HG03066 (cell line): ENCODE results near the gene PHC2.

Source experiments
- ATAC-seq: cut with Tn5 transposase; IDR thresholded peaks from one replicate; pipeline ENCODE4 v1.9.1; 2021; ENCODE audit warnings: low read depth; ENCODE audit not compliant: unreplicated experiment

PHC2 gene

GRCh38 chr1:33454646-33455282 is 23.9 kb upstream of the PHC2 start:
- ATAC-seq, result no peak

- ATAC-seq, result no peak
These were observed 15.7 kb upstream of the PHC2 start for GRCh38 chr1:33446590-33446989.

GRCh38 chr1:33445108-33445507 is 14.2 kb upstream of the PHC2 start:
- no peak for ATAC-seq

- ATAC-seq, result no peak
These were observed 12.8 kb upstream of the PHC2 start for GRCh38 chr1:33443705-33444180.

DNA sequence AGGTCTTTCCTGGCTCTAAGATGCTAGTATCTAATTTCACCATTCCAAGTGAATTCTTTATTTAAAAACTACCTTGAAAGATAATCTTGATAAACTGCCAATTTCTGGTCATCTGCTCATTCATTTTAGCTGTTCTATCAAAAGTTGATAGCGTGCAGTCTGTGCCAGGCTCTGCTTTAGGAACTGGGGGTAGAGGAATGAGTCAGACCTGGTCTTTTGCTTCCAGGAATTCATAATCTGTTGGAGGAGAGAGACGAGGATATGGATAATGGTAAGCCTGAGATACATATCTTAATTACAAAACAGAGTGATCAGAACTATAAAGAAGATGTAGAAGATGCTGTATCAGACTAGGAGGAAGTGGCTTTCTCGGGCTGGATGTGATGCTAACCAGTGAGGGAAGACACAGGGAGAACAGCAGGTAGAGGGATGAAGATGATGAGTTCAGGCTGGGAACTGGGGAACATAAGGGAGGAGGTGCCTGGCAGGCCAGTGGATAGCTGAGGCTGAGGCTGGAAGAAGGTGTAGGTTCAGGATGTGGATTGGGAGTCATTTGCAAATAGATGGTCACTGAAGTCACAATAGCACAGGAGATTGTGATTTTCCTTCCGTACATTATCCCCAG is 12.3 kb upstream of the PHC2 start:
- no peak for ATAC-seq

GRCh38 chr1:33442141-33442540 is 11.2 kb upstream of the PHC2 start:
- no peak for ATAC-seq

GRCh38 chr1:33441088-33441745 is 10.3 kb upstream of the PHC2 start:
- ATAC-seq, result no peak

DNA sequence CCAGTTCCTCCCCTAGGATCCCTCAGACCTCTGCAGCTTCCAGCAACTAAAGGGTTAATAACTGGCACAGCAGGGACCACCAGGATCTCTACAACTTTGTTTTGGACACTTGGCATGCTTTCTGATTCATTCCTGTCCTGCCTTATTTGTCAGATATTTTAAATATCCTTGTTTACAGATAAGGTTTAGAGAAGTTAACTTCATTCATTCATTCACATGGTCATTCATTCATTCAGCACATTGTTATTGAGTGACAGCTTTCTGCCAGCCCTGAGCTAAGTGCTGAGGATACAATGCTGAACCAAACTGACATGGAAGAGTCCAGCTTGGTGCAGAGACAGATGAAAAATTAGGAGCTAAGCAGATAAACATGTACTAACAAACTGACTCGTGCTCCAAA is 8.8 kb upstream of the PHC2 start:
- ATAC-seq, result no peak

DNA sequence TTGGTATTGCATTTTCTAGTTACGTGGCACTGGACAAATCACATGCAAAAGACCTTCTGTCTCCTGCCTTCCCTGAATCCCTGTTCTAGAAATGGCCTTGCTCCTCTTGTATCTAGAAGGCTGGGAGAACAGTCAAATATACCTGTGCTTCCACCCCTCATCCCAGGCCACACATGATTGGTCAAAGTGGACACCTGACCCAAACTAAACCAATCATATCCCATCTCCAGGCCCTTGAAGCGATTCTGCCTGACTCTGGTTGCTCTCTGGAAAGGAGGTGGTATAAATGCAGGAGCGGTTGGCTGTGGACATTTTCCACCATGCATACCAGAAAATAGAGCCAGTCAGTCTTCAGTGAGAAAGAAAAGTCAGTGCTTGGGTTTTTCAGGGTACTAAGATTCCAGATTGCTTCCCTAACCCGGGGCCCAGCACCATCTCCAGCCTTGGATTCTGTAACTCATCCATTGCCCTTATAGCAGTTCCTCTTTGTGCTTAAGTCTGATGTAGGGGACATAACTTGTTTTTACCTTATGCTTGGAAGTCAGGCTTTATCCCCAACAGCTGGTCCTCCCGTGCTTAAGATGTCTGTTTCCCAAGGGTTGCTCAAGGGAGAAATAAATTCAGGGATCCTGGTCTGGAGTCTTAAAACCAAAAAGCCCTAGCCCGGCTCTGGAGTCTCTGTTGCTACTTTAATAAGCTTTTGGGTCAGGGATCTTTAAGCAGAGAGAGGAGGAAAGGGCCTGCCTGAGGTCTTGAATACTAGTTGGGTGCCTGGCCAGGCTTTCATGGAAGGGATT is 7.7 kb upstream of the PHC2 start:
- no peak for ATAC-seq

GRCh38 chr1:33436557-33437285 is 5.8 kb upstream of the PHC2 start:
- no peak for ATAC-seq

DNA sequence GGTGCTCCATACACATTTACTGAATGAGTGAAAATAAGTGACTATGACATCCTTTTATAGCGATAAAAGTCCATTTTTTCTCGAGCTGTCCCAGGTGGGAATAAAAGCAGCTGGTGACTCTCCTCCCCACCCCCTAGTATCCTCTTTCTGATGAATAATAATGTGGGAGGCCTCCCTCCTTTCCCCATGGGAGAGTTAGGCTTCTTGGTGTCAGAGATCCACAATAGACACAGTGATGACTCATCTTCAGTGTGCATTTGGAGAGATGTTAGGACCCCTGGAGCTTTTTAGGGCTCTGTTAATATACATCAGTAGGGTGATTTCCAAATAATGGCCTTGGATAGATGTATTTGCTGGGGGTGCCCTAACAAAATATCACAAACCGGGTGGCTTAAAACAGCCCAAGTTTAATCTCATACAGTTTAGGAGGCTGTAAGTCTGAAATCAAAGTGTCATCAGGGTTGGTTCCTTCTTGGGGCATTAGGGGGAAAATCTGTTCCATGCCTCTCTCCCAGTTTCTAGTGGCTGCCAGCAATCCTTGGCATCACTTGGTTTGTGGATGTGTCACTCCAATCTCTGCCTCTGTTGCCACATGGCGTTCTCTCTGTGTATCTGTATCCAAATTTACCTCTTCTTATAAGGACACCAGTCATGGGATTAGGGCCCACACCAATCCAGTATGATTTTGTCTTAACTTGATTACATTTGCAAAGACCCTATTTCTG is 4.4 kb upstream of the PHC2 start:
- ATAC-seq, result no peak

DNA sequence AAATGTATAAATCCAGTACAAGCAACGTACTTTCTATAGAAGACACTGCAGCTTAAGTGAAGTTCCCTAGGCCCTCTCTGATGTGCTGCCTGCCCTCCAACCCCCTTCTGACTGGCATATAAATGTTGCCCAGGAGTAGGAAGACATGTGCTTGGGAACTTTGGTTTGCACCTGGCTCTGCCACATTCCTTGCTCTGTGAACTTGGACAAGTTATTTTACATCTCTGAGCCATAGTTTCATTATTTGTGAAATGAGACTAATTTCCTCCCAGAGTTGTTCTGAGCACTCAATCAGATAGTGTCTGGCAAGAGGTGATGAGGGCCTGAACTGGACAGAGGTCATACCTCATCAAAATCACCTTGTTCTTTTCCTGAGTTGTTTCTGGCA is 3.5 kb upstream of the PHC2 start:
- no peak for ATAC-seq

- no peak for ATAC-seq
These were observed 2.8 kb upstream of the PHC2 start for GRCh38 chr1:33433509-33434362.

GRCh38 chr1:33429856-33430691 is 821 bp downstream of the PHC2 start:
- no peak for ATAC-seq

DNA sequence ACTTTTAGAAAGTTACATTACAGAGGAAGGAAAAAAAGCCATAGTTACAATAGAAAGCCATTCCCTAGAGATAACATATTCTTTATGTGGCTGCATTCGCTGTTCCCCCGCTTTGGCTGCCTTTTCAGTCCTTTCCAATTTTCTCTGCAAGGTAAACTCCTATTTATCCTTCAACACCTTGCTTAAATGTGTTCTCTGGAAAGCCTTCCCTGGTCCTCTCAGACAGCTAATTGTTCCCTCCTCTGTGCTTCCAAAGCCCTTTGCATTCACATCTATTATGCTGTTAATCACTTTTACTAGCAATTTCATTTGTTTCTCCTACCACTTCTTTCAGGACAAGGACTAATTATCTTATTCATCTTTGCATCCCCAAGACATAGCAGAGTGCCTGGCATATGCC is 1.6 kb downstream of the PHC2 start:
- no peak for ATAC-seq

DNA sequence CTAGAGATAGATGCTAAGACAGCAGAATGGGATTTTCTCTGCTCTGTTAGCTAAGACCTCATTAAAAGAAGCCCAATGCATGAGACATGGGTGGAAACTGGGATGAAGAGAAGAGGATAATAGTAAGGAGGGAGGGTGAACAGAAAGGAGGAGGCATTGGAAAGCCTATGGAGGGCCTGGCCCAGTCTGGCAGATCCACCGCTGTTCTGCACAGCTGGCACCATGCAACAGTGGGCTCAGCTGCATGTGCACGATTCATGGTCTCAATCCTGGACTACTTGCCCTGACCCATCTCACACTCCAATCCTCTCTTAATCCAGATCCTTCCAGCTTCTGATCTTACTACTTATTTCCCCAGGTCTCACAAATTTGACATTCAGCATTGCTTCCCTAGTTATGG is 2.2 kb downstream of the PHC2 start:
- no peak for ATAC-seq

DNA sequence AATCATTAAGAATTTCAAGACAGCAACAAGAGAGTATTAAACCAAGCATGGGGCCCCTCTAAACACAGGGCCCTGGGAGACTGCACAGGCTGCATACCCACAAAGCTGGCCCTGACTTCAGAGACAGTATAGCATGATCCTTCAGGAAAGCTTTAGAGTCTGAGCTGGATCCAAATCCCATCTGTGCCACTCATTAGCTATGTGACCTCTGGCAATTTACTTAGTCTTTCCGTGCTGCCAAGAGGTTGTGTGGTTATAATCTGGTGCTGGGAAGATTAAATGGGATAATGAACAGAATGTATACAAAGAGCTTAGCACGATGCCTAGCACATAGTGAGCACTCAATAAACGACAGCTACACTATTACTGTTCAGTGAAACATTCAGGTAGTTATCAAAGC is 4.0 kb downstream of the PHC2 start:
- no peak for ATAC-seq

- no peak for ATAC-seq
These were observed 5.0 kb downstream of the PHC2 start for GRCh38 chr1:33425900-33426299.
